Neuronal stem cell (in vitro differentiated cells): ENCODE results near the gene FAHD2A. TPM values are rescaled to one million over a fixed set of nuclear protein-coding genes. Genes with fewer than 3 reads are reported as not detected.
A peak's percentile ranks its signal among the peaks of the same experiment; 100 is the strongest.

ENCODE experiments used
- DNase-seq: peaks from one replicate; pipeline ENCODE4 v3.0.0-alpha.2; 2013; ENCODE audit warnings: low spot score
- H2AFZ ChIP-seq: one replicate; pipeline ENCODE4 v1.6.1; 2013; ENCODE audit warnings: mild to moderate bottlenecking, low read length, inconsistent platforms
- H2AK5ac ChIP-seq: 2 replicates; pipeline ENCODE4 v1.6.1; 2013; ENCODE audit warnings: low read depth, mild to moderate bottlenecking, inconsistent platforms, low read length, moderate library complexity, mixed read lengths
- H2BK120ac ChIP-seq: 2 replicates; pipeline ENCODE4 v1.6.1; 2013; ENCODE audit warnings: low read depth, mild to moderate bottlenecking, inconsistent platforms, low read length, moderate library complexity, mixed read lengths
- H2BK12ac ChIP-seq: one replicate; pipeline ENCODE4 v1.6.1; 2013; ENCODE audit warnings: low read length, inconsistent platforms
- H2BK15ac ChIP-seq: 2 replicates; pipeline ENCODE4 v1.6.1; 2013; ENCODE audit warnings: mild to moderate bottlenecking, low read length, inconsistent platforms, mixed read lengths
- H2BK5ac ChIP-seq: one replicate; pipeline ENCODE4 v1.6.1; 2013; ENCODE audit warnings: inconsistent platforms, mild to moderate bottlenecking, low read length, moderate library complexity
- H3K14ac ChIP-seq: one replicate; pipeline ENCODE4 v1.6.1; 2013; ENCODE audit warnings: low read length, inconsistent platforms
- H3K18ac ChIP-seq: 2 replicates; pipeline ENCODE4 v1.6.1; 2013; ENCODE audit warnings: low read length, inconsistent platforms
- H3K23ac ChIP-seq: 2 replicates; pipeline ENCODE4 v1.6.1; 2013; ENCODE audit warnings: low read depth, mild to moderate bottlenecking, mixed read lengths, low read length, inconsistent platforms; ENCODE audit not compliant: poor library complexity
- H3K27ac ChIP-seq: replicated peaks from 3 replicates; pipeline ENCODE4 v1.5.1; 2013; ENCODE audit warnings: low read length, inconsistent platforms
- H3K27me3 ChIP-seq, 3 experiments: 2 replicates each; pipeline ENCODE4 v1.6.1; 2013; ENCODE audit warnings: low read length in 3 of 3, mild to moderate bottlenecking in 2 of 3, inconsistent platforms in 1 of 3, low read depth in 1 of 3, mixed read lengths in 1 of 3, moderate library complexity in 1 of 3; ENCODE audit not compliant: control insufficient read depth in 3 of 3, insufficient read depth in 3 of 3
- H3K36me3 ChIP-seq, 2 donors: replicated peaks in 1 of 2; 2 replicates each; pipeline ENCODE4 v1.6.1; 2013; ENCODE audit warnings: low read length in 2 of 2; ENCODE audit not compliant: control insufficient read depth in 2 of 2, insufficient read depth in 2 of 2
- H3K4ac ChIP-seq: 2 replicates; pipeline ENCODE4 v1.6.1; 2013; ENCODE audit warnings: inconsistent platforms, mild to moderate bottlenecking, low read length, moderate library complexity
- H3K4me1 ChIP-seq, 2 donors: 1 replicate in 1 of 2; 2 replicates in 1 of 2; pipeline ENCODE4 v1.6.1; 2013; ENCODE audit warnings: low read length in 2 of 2, low read depth in 1 of 2; ENCODE audit not compliant: control insufficient read depth in 2 of 2, insufficient read depth in 1 of 2
- H3K4me2 ChIP-seq: one replicate; pipeline ENCODE4 v1.6.1; 2013; ENCODE audit warnings: mild to moderate bottlenecking, low read length, inconsistent platforms; ENCODE audit not compliant: insufficient read depth, poor library complexity, severe bottlenecking
- H3K4me3 ChIP-seq, 2 donors: 2 replicates each; pipeline ENCODE4 v1.5.1; 2013; ENCODE audit warnings: low read length in 2 of 2, mild to moderate bottlenecking in 2 of 2, inconsistent platforms in 1 of 2, moderate library complexity in 1 of 2
- H3K79me1 ChIP-seq: one replicate; pipeline ENCODE4 v1.6.1; 2013; ENCODE audit warnings: low read depth, mild to moderate bottlenecking, inconsistent platforms, low read length, moderate library complexity
- H3K9ac ChIP-seq: one replicate; pipeline ENCODE4 v1.6.1; 2013; ENCODE audit warnings: mild to moderate bottlenecking, low read depth, low read length, inconsistent platforms; ENCODE audit not compliant: poor library complexity
- H3K9me3 ChIP-seq, 2 donors: replicated peaks in 1 of 2; 2 replicates each; pipeline versions ENCODE3 to v1.6.1; 2013; ENCODE audit warnings: low read length in 2 of 2, mild to moderate bottlenecking in 2 of 2, inconsistent platforms in 1 of 2, low read depth in 1 of 2, mixed read lengths in 1 of 2, moderate library complexity in 1 of 2; ENCODE audit not compliant: control insufficient read depth in 2 of 2, insufficient read depth in 1 of 2
- H4K8ac ChIP-seq: one replicate; pipeline ENCODE4 v1.6.1; 2013; ENCODE audit warnings: low read depth, mild to moderate bottlenecking, inconsistent platforms, low read length, moderate library complexity
- H4K91ac ChIP-seq: one replicate; pipeline ENCODE4 v1.6.1; 2013; ENCODE audit warnings: low read length, low read depth, mild to moderate bottlenecking, inconsistent platforms; ENCODE audit not compliant: poor library complexity
- WGBS, 2 donors: extraction: QIAGEN DNeasy Blood & Tissue Kit; methylation state at CpG; one replicate each; pipeline ENCODE4 v1.1.7; 2013; ENCODE audit warnings: missing lambda C conversion rate in 2 of 2, mixed read lengths in 1 of 2; ENCODE audit not compliant: insufficient read length in 2 of 2, insufficient replicate concordance in 1 of 2; ENCODE audit errors: extremely low coverage in 2 of 2; 5-methylcytosine and 5-hydroxymethylcytosine counted together
- polyA plus RNA-seq, 2 experiments: library from polyadenylated mRNA; stranded (reverse); fragments of 200-250 nt; gene quantifications; one replicate each; pipeline ENCODE4 v1.2.3, GENCODE V29; 2013

The FAHD2A gene
- 19.9 TPM for polyA plus RNA-seq (2013, experiment 1 of 2)
- polyA plus RNA-seq (2013, experiment 2 of 2): 18.9 TPM

- Histone ChIP-seq H3K27ac (no peak within 1 kb of the TSS), H3K4me1 (peaks cover 3 to 4% of the 10 kb centered on the region in 2 donors), H2AK5ac (peak within 1 kb of the TSS; percentile 78), H4K91ac (no peak within 1 kb of the TSS), H2BK12ac (peak within 1 kb of the TSS; percentile 90), H2BK5ac (peak within 1 kb of the TSS; percentile 90), H3K14ac (peak within 1 kb of the TSS; percentile 94), H2AFZ (peak within 1 kb of the TSS; percentile 98), H3K4me2 (peak within 1 kb of the TSS; percentile 89), H2BK120ac (no peak within 1 kb of the TSS), H2BK15ac (peak within 1 kb of the TSS; percentile 55), H3K79me1 (peaks cover 10% of the 10 kb centered on the region), H4K8ac (no peak within 1 kb of the TSS), H3K4me3 (peak within 1 kb of the TSS; percentile 95 to 97), H3K27me3 (peaks cover 0 to 2% (median 0%) of the 10 kb centered on the region in 3 experiments), H3K18ac (peak within 1 kb of the TSS; percentile 94), H3K36me3 (peaks cover 0 to 7% of the 10 kb centered on the region in 2 donors), H3K4ac (no peak within 1 kb of the TSS), H3K9ac (peak within 1 kb of the TSS; percentile 100), H3K9me3 (peaks cover 0 to 2% of the 10 kb centered on the region in 2 donors), H3K23ac (peak within 1 kb of the TSS; percentile 98)
- WGBS, 2 donors: no CpG with 5 or more reads among the region's 64 CpGs
- peak; percentile 90 for DNase-seq
Measured at GRCh38 chr2:95402370-95403203, at the start of gene FAHD2A. FAHD2A (plus strand) TSS chr2:95402708; CDS start chr2:95405559, 2,851 bp downstream.

- no peak overlapping the region for H2AK5ac ChIP-seq
- H3K9ac ChIP-seq: no peak overlapping the region
- H4K91ac ChIP-seq: no peak overlapping the region
- no peak overlapping the region for H3K23ac ChIP-seq
- H3K4ac ChIP-seq: no peak overlapping the region
- no peak overlapping the region for H3K4me2 ChIP-seq
- no peak overlapping the region for H3K27ac ChIP-seq
- no peak overlapping the region for H3K18ac ChIP-seq
- H2BK15ac ChIP-seq: no peak overlapping the region
- H2AFZ ChIP-seq: no peak overlapping the region
- H2BK12ac ChIP-seq: no peak overlapping the region
- H2BK5ac ChIP-seq: no peak overlapping the region
- no peak for DNase-seq
- no peaks in the 10 kb centered on the region for H3K36me3 ChIP-seq
- H3K14ac ChIP-seq: no peak overlapping the region
- no CpG with 5 or more reads among the region's 10 CpGs for WGBS, 2 donors
- peaks cover 0 to 6% of the 10 kb centered on the region in 2 donors for H3K9me3 ChIP-seq
- no peaks in the 10 kb centered on the region for H3K79me1 ChIP-seq
- H3K4me1 ChIP-seq: no peaks in the 10 kb centered on the region
- H4K8ac ChIP-seq: no peak overlapping the region
- H3K27me3 ChIP-seq: peaks cover 0 to 24% (median 4%) of the 10 kb centered on the region in 3 experiments
- no peak overlapping the region for H3K4me3 ChIP-seq
- no peak overlapping the region for H2BK120ac ChIP-seq
Measured at GRCh38 chr2:95353055-95353575, 49.4 kb upstream of the FAHD2A start.

- DNase-seq: no peak
- H2BK5ac ChIP-seq: no peak overlapping the region
- H3K4ac ChIP-seq: no peak overlapping the region
- no peak overlapping the region for H4K8ac ChIP-seq
- no peak overlapping the region for H3K23ac ChIP-seq
- H3K14ac ChIP-seq: peak overlapping the region; percentile 47
- no peak overlapping the region for H4K91ac ChIP-seq
- H2BK15ac ChIP-seq: no peak overlapping the region
- H3K9me3 ChIP-seq: peaks cover 0 to 6% of the 10 kb centered on the region in 2 donors
- WGBS, 2 donors: no CpG with 5 or more reads among the region's 22 CpGs
- no peak overlapping the region for H2BK12ac ChIP-seq
- no peak overlapping the region for H3K4me3 ChIP-seq
- H3K36me3 ChIP-seq: no peaks in the 10 kb centered on the region
- H3K4me1 ChIP-seq: no peaks in the 10 kb centered on the region
- H3K9ac ChIP-seq: no peak overlapping the region
- H3K79me1 ChIP-seq: no peaks in the 10 kb centered on the region
- H3K27ac ChIP-seq: no peak overlapping the region
- no peak overlapping the region for H2AFZ ChIP-seq
- H3K18ac ChIP-seq: peak overlapping the region; percentile 16
- no peak overlapping the region for H2AK5ac ChIP-seq
- peaks cover 0 to 17% (median 0%) of the 10 kb centered on the region in 3 experiments for H3K27me3 ChIP-seq
- H2BK120ac ChIP-seq: no peak overlapping the region
- no peak overlapping the region for H3K4me2 ChIP-seq
Measured at GRCh38 chr2:95353613-95354468, 48.7 kb upstream of the FAHD2A start.
